SKM-1 treated with dmso at 0.1 percent for 144 hours (cell line): ENCODE data around the gene JAZF1.

ENCODE experiments used
- DNase-seq: peaks from one replicate; lab custom pipeline; 2025; ENCODE audit not compliant: unreplicated experiment; lab: John Stamatoyannopoulos, UW

The JAZF1 gene

DNA sequence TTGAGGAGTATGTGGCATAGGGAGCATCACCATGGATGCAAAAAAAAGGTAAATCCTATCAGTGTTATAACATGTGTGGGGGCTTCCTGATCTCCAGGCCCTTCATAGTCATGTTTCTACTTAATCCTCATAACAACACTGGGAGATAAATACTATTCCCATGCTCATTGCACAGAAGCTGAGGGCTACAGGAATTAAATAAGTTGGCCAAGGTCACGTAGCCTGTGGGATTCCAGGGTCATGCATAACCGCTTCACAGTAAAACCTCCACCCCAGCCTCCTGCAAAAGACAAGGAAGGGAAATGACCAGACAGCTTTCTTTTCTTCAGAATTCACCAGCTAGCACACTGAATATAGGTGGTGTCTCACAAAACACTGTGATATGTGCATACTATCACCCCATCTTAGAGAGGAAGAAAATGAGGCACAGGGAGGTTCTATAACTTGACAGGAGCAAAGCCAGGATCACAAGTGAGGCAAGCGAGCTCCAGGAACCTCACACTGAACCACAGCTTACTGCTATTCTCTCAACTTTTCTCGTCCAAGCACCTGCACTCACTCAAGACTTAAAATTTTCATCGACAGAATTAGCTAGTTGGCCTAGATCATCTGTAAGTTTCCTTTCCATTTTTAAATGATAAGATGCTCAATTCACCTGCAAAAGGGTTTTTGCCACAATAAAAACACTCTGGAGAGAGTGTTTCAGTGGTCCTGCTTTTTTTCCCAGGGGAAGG is 13.4 kb downstream of the JAZF1 start:
- DNase-seq = no peak

GRCh38 chr7:28165961-28166955 is 14.3 kb downstream of the JAZF1 start:
- no peak for DNase-seq

DNA sequence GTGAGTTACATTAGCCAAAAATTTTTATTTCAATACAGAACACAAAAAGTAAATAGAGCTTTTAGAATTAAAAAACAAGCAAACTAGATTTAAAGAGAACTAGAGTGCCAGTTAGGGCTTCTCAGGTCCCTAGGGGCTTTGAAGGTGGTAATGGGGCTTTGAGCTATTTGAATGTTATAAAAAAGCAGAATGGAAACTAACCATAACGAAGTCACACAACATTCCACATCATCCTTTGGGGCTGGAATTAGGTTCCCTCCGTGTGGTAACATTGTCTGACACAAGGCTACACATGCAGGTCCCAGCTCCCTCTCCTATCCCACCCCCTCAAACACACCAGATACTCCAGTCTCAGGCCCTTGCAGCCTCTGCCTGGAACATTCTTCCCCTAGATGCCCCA is 15.3 kb downstream of the JAZF1 start:
- DNase-seq = no peak

DNA sequence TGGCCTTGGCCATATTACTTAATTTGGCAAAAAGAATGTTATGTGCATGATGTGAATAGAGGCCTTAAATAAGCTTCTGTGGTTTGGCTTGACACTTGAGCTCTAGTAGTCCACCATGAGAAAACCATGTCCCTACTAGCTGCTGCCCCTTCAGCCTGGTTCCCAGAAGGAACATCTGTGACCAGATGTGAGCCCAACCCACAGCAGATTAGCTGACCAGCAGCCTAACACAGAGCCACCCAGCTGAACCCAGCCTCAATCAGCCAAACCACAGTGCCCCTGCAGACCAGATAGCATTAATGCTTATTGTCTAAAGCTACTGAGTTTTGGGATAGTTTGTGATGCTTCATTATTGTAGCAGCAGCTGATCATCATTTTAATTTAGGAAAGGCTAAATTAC is 16.6 kb downstream of the JAZF1 start:
- no peak for DNase-seq

GRCh38 chr7:28161331-28161730 is 19.3 kb downstream of the JAZF1 start:
- no peak for DNase-seq

DNA sequence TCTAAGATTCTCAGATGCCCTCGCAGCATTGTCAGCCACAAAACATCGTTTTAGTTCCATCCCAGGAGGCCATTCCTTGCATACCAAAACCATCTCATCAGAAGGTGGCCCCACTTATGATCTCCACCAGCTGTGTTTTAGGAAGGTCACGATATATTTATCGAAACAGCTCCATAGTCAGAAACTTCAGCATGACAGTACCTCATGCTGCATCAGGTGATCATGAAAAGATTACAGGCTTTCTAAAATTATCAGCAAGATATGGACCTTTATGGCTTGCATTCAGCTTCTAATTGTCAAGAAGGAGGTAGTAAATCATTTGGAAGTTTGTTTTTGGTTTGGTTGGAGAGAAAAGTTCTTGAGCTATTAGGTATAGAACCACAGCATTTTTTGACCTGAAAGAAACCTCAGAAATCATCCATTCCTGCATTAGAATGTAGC is 20.0 kb downstream of the JAZF1 start:
- no peak for DNase-seq

GRCh38 chr7:28157831-28158416 is 22.7 kb downstream of the JAZF1 start:
- DNase-seq = peak; percentile 26

GRCh38 chr7:28157076-28157745 is 23.4 kb downstream of the JAZF1 start:
- DNase-seq = no peak

DNA sequence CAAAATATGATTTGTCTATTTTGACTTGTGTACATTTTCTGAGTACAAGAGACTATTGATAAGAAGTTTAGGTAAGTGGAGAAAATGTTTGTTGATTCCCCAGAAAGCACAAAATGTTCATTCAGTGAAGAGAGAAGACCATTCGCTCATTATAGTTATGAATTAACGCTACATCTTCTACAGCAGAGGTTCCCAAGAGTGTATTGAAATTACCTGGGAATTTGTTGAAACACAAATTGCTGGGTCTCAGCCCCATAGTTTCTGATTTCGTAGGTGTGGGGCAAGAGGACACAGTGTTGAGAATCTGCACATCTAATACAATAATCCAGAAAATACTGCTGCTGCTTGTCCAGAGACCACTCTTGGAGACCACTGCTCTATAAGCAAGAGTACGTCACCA is 24.2 kb downstream of the JAZF1 start:
- no peak for DNase-seq

- no peak for DNase-seq
Observed at GRCh38 chr7:28155964-28156363, 24.6 kb downstream of the JAZF1 start.

GRCh38 chr7:28155019-28155660 is 25.5 kb downstream of the JAZF1 start:
- DNase-seq = peak; percentile 87

- no peak for DNase-seq
Observed at GRCh38 chr7:28152594-28152993, 28.0 kb downstream of the JAZF1 start.

- no peak for DNase-seq
Observed at GRCh38 chr7:28151965-28152364, 28.6 kb downstream of the JAZF1 start.

GRCh38 chr7:28149291-28150101 is 31.1 kb downstream of the JAZF1 start:
- DNase-seq = no peak

GRCh38 chr7:28145931-28146330 is 34.7 kb downstream of the JAZF1 start:
- no peak for DNase-seq

DNA sequence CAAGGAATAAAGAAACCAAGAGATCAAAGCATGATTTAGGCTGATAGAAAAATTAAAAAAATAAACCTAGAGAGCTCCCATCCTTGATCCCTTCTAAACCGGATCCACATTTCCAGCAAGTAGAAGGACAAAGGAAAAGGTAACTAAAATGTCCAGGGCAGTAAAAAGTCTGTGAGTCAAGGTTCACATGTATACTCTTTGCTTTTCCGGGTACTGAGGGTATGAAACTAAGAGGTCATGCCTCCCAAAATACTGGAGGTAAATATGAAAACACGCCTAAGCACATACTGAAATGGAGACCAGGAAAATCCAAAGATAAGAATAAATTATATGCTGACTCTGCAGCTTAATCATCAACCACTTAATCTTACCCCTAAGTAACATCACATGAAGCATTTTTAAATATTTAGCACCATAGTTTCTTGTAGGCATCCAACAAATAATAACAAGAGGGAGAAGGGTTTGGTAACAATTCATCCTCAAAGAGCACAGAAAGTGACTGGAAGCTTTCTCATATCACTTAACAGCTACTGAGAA is 35.4 kb downstream of the JAZF1 start:
- no peak for DNase-seq

DNA sequence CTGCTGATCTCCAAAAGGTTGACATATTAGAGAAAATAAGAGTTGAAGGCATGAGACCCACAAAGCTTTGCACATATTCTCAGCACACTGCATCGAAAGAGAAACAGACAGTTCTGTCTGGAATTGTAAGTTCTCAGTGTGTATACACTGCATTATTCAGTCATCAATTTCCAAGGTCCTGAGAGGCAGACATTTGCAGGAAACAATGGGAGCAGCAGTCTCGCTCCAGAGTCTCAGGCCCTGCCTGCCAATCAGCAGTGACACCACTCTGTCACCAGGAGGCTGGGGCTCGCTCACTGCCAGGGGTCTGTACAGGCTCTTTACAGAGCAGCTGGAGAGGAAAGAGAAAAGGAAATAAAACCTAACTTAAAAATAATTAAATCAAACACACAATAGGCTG is 36.3 kb downstream of the JAZF1 start:
- DNase-seq = no peak

DNA sequence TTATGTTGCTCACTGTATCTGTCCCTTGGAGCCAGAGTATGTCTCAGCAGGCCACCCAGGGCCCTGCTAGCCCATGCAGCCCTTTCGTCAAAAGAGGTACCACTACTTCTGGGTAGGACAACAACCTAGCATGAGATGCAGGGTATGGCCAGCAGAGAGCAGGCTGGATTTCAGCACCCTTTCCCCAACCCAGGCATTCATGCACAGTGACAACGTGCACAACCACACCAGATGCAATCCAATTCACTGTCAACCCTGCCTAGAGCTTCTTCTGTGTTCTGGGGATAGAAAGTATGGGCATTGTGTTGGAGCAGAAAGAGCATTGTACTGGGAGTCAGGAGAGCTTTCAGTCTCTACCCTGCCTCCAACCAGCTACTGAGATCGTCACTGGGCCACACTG is 37.9 kb downstream of the JAZF1 start:
- no peak for DNase-seq

- no peak for DNase-seq
Observed at GRCh38 chr7:28140979-28141378, 39.6 kb downstream of the JAZF1 start.

GRCh38 chr7:28138837-28139236 is 41.8 kb downstream of the JAZF1 start:
- DNase-seq = no peak
